ENCODE measurements around the gene C1orf87. TPM values are rescaled to one million over a fixed set of nuclear protein-coding genes. Genes with fewer than 3 reads are reported as not detected.
A peak's percentile ranks its signal among the peaks of the same experiment; 100 is the strongest.

The C1orf87 gene
- total RNA-seq (not detected in 2 replicates), polyA plus RNA-seq (not detected in 2 replicates), polyA minus RNA-seq (not detected in 2 replicates), Bru-seq, nascent RNA (not detected), BruChase-seq, experiment 1, labeled RNA remaining after a 6-hour chase (not detected), BruChase-seq, experiment 2, labeled RNA remaining after a 2-hour chase (not detected)
- not detected in 2 replicates for polyA plus RNA-seq (2011; cell fraction: cytosol; rRNA removed)
- polyA plus RNA-seq (2011; cell fraction: nucleus; rRNA removed), result not detected in 2 replicates
- not detected in 2 replicates for polyA plus RNA-seq (2012)
- not detected for polyA minus RNA-seq (2011; cell fraction: cytosol; rRNA and poly(A)+ RNA removed)
- not detected in 2 replicates for polyA minus RNA-seq (2011; cell fraction: nucleus; rRNA and poly(A)+ RNA removed)
- long read RNA-seq, result 0 reads

- H3K9me1 ChIP-seq (replicated peaks; ENCODE audit: control insufficient read depth, extremely low read depth, insufficient read depth, low read length), result no peaks in the 10 kb centered on the region
- DNase-seq (ENCODE audit: low read depth, low spot score), result no peak
- no peak for FAIRE-seq
- no peak within 1 kb of the TSS for H3K4me3 ChIP-seq (replicated peaks in 1 of 3; ENCODE audit: insufficient read depth in 1 of 3, low read depth in 1 of 3, low read length in 3 of 3)
- TF ChIP-seq EZH2 (IDR thresholded peaks at IDR 0.05; ENCODE audit: borderline replicate concordance, low read depth, low read length, severe bottlenecking) (peak; percentile 57), MYC (IDR thresholded peaks at IDR 0.05; ENCODE audit: low read depth, low read length) (no peak), CTCF (IDR thresholded peaks at IDR 0.05; ENCODE audit: extremely low read depth in 1 of 2, insufficient read depth in 1 of 2, low read depth in 1 of 2, low read length in 2 of 2) (no peak)
- H3K9me3 ChIP-seq (replicated peaks; ENCODE audit: control insufficient read depth, insufficient read depth, low read length), result no peaks in the 10 kb centered on the region
- intact Hi-C loops (cut with micrococcal nuclease) (no loop called here), dilution Hi-C loops (cut with MboI; ENCODE audit: extremely low pct_ligation_motif_present, low sequenced_read_pairs) (no loop called here)
- ChIA-PET CTCF (no interaction called here), POLR2A (no interaction called here)
- H3K27me3 ChIP-seq (ENCODE audit: control insufficient read depth in 2 of 2, insufficient read depth in 2 of 2, low read length in 2 of 2), result peaks cover 21 to 24% of the 10 kb centered on the region in 2 experiments
- no peak within 1 kb of the TSS for H3K4me2 ChIP-seq (ENCODE audit: insufficient read depth, low read length)
- H3K79me2 ChIP-seq (ENCODE audit: control insufficient read depth, insufficient read depth, low read length), result no peaks in the 10 kb centered on the region
- H3K9ac ChIP-seq (replicated peaks; ENCODE audit: extremely low read depth, insufficient read depth, low read length), result no peak within 1 kb of the TSS
- H3K27ac ChIP-seq (ENCODE audit: insufficient read depth, low read depth, low read length), result no peak within 1 kb of the TSS
- H3K4me1 ChIP-seq (ENCODE audit: control insufficient read depth, extremely low read depth, insufficient read depth, low read length), result no peaks in the 10 kb centered on the region
- no peaks in the 10 kb centered on the region for H4K20me1 ChIP-seq (replicated peaks; ENCODE audit: control insufficient read depth, extremely low read depth, insufficient read depth, low read length)
- H3K36me3 ChIP-seq (ENCODE audit: control insufficient read depth in 2 of 2, extremely low read depth in 1 of 2, insufficient read depth in 2 of 2, low read length in 2 of 2), result no peaks in the 10 kb centered on the region
- H2AFZ ChIP-seq (ENCODE audit: low read depth, low read length), result no peak within 1 kb of the TSS
- no TSS peak for BruUV-seq (replicated peaks)
These were observed at the start of gene C1orf87 for GRCh38 chr1:60073605-60074278. Gene C1orf87 (minus strand): TSS chr1:60073770. CDS start chr1:60072643, 1,127 bp downstream.

GRCh38 chr1:60118085-60118484 lies 44.5 kb upstream of the C1orf87 start:
- intact Hi-C loops (cut with micrococcal nuclease) (no loop called here), dilution Hi-C loops (cut with MboI; ENCODE audit: extremely low pct_ligation_motif_present, low sequenced_read_pairs) (no loop called here)
- no peak overlapping the region for H2AFZ ChIP-seq (ENCODE audit: low read depth, low read length)
- DNase-seq (ENCODE audit: low read depth, low spot score), result no peak
- H3K4me1 ChIP-seq (ENCODE audit: control insufficient read depth, extremely low read depth, insufficient read depth, low read length), result no peaks in the 10 kb centered on the region
- H3K9me3 ChIP-seq (replicated peaks; ENCODE audit: control insufficient read depth, insufficient read depth, low read length), result no peaks in the 10 kb centered on the region
- H3K9ac ChIP-seq (replicated peaks; ENCODE audit: extremely low read depth, insufficient read depth, low read length), result no peak overlapping the region
- H3K9me1 ChIP-seq (replicated peaks; ENCODE audit: control insufficient read depth, extremely low read depth, insufficient read depth, low read length), result no peaks in the 10 kb centered on the region
- ChIA-PET CTCF (no interaction called here), POLR2A (no interaction called here)
- no peaks in the 10 kb centered on the region for H3K79me2 ChIP-seq (ENCODE audit: control insufficient read depth, insufficient read depth, low read length)
- H3K27me3 ChIP-seq (ENCODE audit: control insufficient read depth in 2 of 2, insufficient read depth in 2 of 2, low read length in 2 of 2), result no peaks in the 10 kb centered on the region
- BruUV-seq (replicated peaks), result no TSS peak
- H3K27ac ChIP-seq (ENCODE audit: insufficient read depth, low read depth, low read length), result no peak overlapping the region
- no peak overlapping the region for H3K4me3 ChIP-seq (replicated peaks in 1 of 3; ENCODE audit: insufficient read depth in 1 of 3, low read depth in 1 of 3, low read length in 3 of 3)
- no peak for TF ChIP-seq JUN (IDR thresholded peaks at IDR 0.05; ENCODE audit: borderline replicate concordance, insufficient read depth, insufficient read length, low read depth)
- TF ChIP-seq, protein P1, sequence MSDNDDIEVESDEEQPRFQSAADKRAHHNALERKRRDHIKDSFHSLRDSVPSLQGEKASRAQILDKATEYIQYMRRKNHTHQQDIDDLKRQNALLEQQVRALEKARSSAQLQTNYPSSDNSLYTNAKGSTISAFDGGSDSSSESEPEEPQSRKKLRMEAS (IDR thresholded peaks at IDR 0.05; ENCODE audit: insufficient read depth, insufficient read length), result no peak
- no peak for TF ChIP-seq POLR2AphosphoS5 (IDR thresholded peaks at IDR 0.05; ENCODE audit: insufficient read depth, low read depth, low read length)
- no peak for TF ChIP-seq FOS (IDR thresholded peaks at IDR 0.05; ENCODE audit: borderline replicate concordance, insufficient read depth, low read length)
- no peak for TF ChIP-seq MYC (IDR thresholded peaks at IDR 0.05; ENCODE audit: low read depth, low read length)
- TF ChIP-seq POLR2A (IDR thresholded peaks at IDR 0.05; ENCODE audit: low read depth, low read length), result no peak
- TF ChIP-seq GATA2 (IDR thresholded peaks at IDR 0.05; ENCODE audit: insufficient read depth, insufficient read length, low read depth, low read length), result no peak
- no peak for TF ChIP-seq EZH2 (IDR thresholded peaks at IDR 0.05; ENCODE audit: borderline replicate concordance, low read depth, low read length, severe bottlenecking)
- TF ChIP-seq CTCF (IDR thresholded peaks at IDR 0.05; ENCODE audit: extremely low read depth in 1 of 2, insufficient read depth in 1 of 2, low read depth in 1 of 2, low read length in 2 of 2), result no peak
- FAIRE-seq, result no peak
- H3K36me3 ChIP-seq (ENCODE audit: control insufficient read depth in 2 of 2, extremely low read depth in 1 of 2, insufficient read depth in 2 of 2, low read length in 2 of 2), result no peaks in the 10 kb centered on the region
- no peak overlapping the region for H3K4me2 ChIP-seq (ENCODE audit: insufficient read depth, low read length)
- H4K20me1 ChIP-seq (replicated peaks; ENCODE audit: control insufficient read depth, extremely low read depth, insufficient read depth, low read length), result no peaks in the 10 kb centered on the region

Data from endothelial cell of umbilical vein (primary cell).